MM.1S (cell line): ENCODE data around the gene SEC11C.

Experiments used
- EZH2 ChIP-seq: fragments of 300-600 bp; sonication (generic); optimal IDR thresholded peaks from 2 replicates; pipeline ENCODE3; 2017; ENCODE audit warnings: low read depth, mild to moderate bottlenecking, antibody characterized with exemption, low read length, mixed read lengths
- EZH2phosphoT487 ChIP-seq: fragments of 300-600 bp; sonication (generic); IDR thresholded peaks from 2 replicates; pipeline ENCODE4 v1.6.1; 2018; ENCODE audit warnings: antibody characterized with exemption, low read length
- TF ChIP-seq, protein P1 (sequence below): fragments of 300-600 bp; sonication (generic); IDR thresholded peaks from 2 replicates; pipeline ENCODE4 v1.5.1; 2016; ENCODE audit warnings: antibody characterized with exemption, low read length, mixed read lengths

- TF ChIP-seq, protein P1, sequence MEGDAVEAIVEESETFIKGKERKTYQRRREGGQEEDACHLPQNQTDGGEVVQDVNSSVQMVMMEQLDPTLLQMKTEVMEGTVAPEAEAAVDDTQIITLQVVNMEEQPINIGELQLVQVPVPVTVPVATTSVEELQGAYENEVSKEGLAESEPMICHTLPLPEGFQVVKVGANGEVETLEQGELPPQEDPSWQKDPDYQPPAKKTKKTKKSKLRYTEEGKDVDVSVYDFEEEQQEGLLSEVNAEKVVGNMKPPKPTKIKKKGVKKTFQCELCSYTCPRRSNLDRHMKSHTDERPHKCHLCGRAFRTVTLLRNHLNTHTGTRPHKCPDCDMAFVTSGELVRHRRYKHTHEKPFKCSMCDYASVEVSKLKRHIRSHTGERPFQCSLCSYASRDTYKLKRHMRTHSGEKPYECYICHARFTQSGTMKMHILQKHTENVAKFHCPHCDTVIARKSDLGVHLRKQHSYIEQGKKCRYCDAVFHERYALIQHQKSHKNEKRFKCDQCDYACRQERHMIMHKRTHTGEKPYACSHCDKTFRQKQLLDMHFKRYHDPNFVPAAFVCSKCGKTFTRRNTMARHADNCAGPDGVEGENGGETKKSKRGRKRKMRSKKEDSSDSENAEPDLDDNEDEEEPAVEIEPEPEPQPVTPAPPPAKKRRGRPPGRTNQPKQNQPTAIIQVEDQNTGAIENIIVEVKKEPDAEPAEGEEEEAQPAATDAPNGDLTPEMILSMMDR: no peak
- TF ChIP-seq EZH2 (no peak), EZH2phosphoT487 (no peak)
Observed at GRCh38 chr18:59143441-59143840, 3.8 kb downstream of the SEC11C start.
